OCI-LY1 (cell line): Measurements from ENCODE around the gene CHAT.

Source experiments
- H2AFZ ChIP-seq: fragments of 200-600 bp; sonication (generic), shearing (Covaris generic); 2 replicates; pipeline ENCODE4 v1.6.0; 2014; ENCODE audit warnings: antibody characterized with exemption, mild to moderate bottlenecking, low read length
- H3F3A ChIP-seq: fragments of 200-600 bp; sonication (generic), shearing (Covaris generic); 2 replicates; pipeline ENCODE4 v1.6.0; 2014; ENCODE audit warnings: mild to moderate bottlenecking, antibody characterized with exemption, low read length, moderate library complexity; ENCODE audit not compliant: insufficient read depth
- H3K27ac ChIP-seq: fragments of 200-600 bp; sonication (generic); 2 replicates; pipeline ENCODE4 v1.5.1; 2014; ENCODE audit warnings: low read length, mixed run types, mild to moderate bottlenecking, low read depth; ENCODE audit not compliant: poor library complexity, severe bottlenecking
- H3K27me3 ChIP-seq: fragments of 200-600 bp; sonication (generic); 2 replicates; pipeline ENCODE4 v1.6.0; 2014; ENCODE audit warnings: antibody characterized with exemption, mild to moderate bottlenecking, low read length, moderate library complexity; ENCODE audit not compliant: insufficient read depth
- H3K36me3 ChIP-seq: fragments of 200-600 bp; sonication (generic); 2 replicates; pipeline ENCODE4 v1.6.1; 2014; ENCODE audit warnings: mild to moderate bottlenecking, antibody characterized with exemption, low read length, moderate library complexity, mixed read lengths; ENCODE audit not compliant: insufficient read depth
- H3K4me1 ChIP-seq: fragments of 200-600 bp; sonication (generic); 2 replicates; pipeline ENCODE4 v1.5.1; 2014; ENCODE audit warnings: mild to moderate bottlenecking, low read length, moderate library complexity; ENCODE audit not compliant: insufficient read depth, severe bottlenecking
- H3K4me2 ChIP-seq: fragments of 200-600 bp; sonication (generic), shearing (Covaris generic); 2 replicates; pipeline ENCODE4 v1.6.1; 2014; ENCODE audit warnings: low read length
- H3K4me3 ChIP-seq: fragments of 200-600 bp; sonication (generic); 2 replicates; pipeline ENCODE4 v1.5.1; 2014; ENCODE audit warnings: low read length, low read depth, mild to moderate bottlenecking, mixed read lengths; ENCODE audit not compliant: poor library complexity, severe bottlenecking
- H3K79me2 ChIP-seq: fragments of 200-600 bp; shearing (Covaris generic); 2 replicates; pipeline ENCODE4 v1.6.1; 2016; ENCODE audit warnings: mixed run types, low read length, mixed read lengths; ENCODE audit not compliant: insufficient read depth
- H3K9ac ChIP-seq: fragments of 200-600 bp; sonication (generic), shearing (Covaris generic); 2 replicates; pipeline ENCODE4 v1.6.1; 2014; ENCODE audit warnings: mild to moderate bottlenecking, low read length, mixed read lengths
- H3K9me2 ChIP-seq: fragments of 200-600 bp; sonication (generic), shearing (Covaris generic); 2 replicates; pipeline ENCODE4 v1.6.1; 2014; ENCODE audit warnings: low read depth, mild to moderate bottlenecking, low read length, mixed read lengths
- H3K9me3 ChIP-seq: fragments of 200-600 bp; shearing (Covaris generic); 2 replicates; pipeline ENCODE4 v1.6.1; 2014; ENCODE audit warnings: low read length, mixed read lengths
- H4K20me1 ChIP-seq: fragments of 200-600 bp; sonication (generic), shearing (Covaris generic); 2 replicates; pipeline ENCODE4 v1.6.0; 2016; ENCODE audit warnings: mild to moderate bottlenecking, low read length; ENCODE audit not compliant: insufficient read depth
- EZH2 ChIP-seq: fragments of 200-600 bp; sonication (generic), shearing (Covaris generic); IDR thresholded peaks from 2 replicates; pipeline ENCODE4 v1.8.0; 2017; ENCODE audit warnings: borderline replicate concordance, mixed run types, mild to moderate bottlenecking, antibody characterized with exemption, low read length, moderate library complexity, mixed read lengths
- TF ChIP-seq, protein P1 (sequence below): fragments of 200-600 bp; sonication (generic), shearing (Covaris generic); IDR thresholded peaks from 2 replicates; pipeline ENCODE4 v1.5.1; 2017; ENCODE audit warnings: mild to moderate bottlenecking, antibody characterized with exemption, low read length, moderate library complexity, mixed read lengths

The CHAT gene

DNA sequence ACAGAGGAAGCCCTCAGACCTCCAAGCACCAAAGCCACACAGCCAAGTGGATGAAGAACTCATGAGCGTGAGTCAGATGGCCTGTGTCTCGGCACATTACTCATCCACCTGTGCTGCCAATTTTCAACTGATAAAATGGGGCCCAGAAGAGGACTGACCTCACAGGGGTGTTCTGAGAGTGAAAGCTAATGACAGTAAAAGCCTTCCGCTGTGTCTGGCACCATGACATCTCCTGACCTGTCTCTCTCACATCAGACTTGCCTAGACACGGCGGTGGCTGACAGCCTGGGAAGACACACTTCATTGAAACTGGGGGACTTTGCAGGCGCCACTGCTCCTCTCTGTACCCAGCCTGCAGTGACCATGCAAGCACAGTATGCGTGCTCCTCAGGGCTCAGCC lies 12.0 kb upstream of the CHAT start:
- H3K9ac ChIP-seq = no peak overlapping the region
- H3K79me2 ChIP-seq = no peaks in the 10 kb centered on the region
- TF ChIP-seq, protein P1, sequence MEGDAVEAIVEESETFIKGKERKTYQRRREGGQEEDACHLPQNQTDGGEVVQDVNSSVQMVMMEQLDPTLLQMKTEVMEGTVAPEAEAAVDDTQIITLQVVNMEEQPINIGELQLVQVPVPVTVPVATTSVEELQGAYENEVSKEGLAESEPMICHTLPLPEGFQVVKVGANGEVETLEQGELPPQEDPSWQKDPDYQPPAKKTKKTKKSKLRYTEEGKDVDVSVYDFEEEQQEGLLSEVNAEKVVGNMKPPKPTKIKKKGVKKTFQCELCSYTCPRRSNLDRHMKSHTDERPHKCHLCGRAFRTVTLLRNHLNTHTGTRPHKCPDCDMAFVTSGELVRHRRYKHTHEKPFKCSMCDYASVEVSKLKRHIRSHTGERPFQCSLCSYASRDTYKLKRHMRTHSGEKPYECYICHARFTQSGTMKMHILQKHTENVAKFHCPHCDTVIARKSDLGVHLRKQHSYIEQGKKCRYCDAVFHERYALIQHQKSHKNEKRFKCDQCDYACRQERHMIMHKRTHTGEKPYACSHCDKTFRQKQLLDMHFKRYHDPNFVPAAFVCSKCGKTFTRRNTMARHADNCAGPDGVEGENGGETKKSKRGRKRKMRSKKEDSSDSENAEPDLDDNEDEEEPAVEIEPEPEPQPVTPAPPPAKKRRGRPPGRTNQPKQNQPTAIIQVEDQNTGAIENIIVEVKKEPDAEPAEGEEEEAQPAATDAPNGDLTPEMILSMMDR = no peak
- TF ChIP-seq EZH2 = no peak
- no peak overlapping the region for H3K4me3 ChIP-seq
- H3K4me2 ChIP-seq = no peak overlapping the region
- no peaks in the 10 kb centered on the region for H3K9me3 ChIP-seq
- no peak overlapping the region for H2AFZ ChIP-seq
- H4K20me1 ChIP-seq = no peaks in the 10 kb centered on the region
- no peaks in the 10 kb centered on the region for H3F3A ChIP-seq
- H3K9me2 ChIP-seq = no peaks in the 10 kb centered on the region
- no peak overlapping the region for H3K27ac ChIP-seq
- no peaks in the 10 kb centered on the region for H3K36me3 ChIP-seq
- H3K4me1 ChIP-seq = no peaks in the 10 kb centered on the region
- H3K27me3 ChIP-seq = no peaks in the 10 kb centered on the region

DNA sequence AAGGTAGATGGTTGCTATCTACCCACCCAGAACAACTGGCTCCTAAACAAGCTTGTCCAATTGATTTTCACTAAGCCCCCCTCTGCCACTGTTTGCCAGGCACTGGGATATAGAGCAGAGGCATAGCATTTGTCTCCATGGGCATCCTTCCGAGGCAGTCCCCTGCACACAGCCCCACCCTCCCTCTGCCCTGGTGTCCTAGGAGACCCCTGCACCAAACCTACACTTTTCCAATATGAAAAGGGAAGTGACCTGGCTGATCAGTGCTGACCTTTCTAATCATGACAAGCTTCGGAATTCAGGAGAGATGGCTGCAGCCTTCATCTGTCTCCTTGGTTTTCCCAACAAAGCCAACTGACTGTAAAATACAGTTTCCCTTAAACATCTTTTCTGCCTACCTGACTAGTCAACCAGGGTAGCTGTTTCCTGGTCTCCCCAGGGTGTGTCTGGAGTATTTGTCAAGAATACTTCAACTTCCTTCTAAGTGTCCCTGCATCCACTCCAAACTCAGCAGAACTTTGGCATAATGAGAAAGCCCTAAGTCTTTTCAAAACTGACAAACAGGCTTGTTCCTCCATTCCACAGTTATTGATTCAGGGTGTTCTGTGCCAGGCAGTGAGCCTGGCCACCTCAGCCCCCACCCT lies 11.3 kb upstream of the CHAT start:
- no peaks in the 10 kb centered on the region for H3K4me1 ChIP-seq
- H3K4me2 ChIP-seq = no peak overlapping the region
- no peak overlapping the region for H2AFZ ChIP-seq
- H3K4me3 ChIP-seq = no peak overlapping the region
- no peaks in the 10 kb centered on the region for H3F3A ChIP-seq
- TF ChIP-seq EZH2 = no peak
- TF ChIP-seq, protein P1 = no peak
- no peaks in the 10 kb centered on the region for H4K20me1 ChIP-seq
- H3K36me3 ChIP-seq = no peaks in the 10 kb centered on the region
- H3K9me3 ChIP-seq = no peaks in the 10 kb centered on the region
- H3K27me3 ChIP-seq = no peaks in the 10 kb centered on the region
- H3K9me2 ChIP-seq = no peaks in the 10 kb centered on the region
- H3K9ac ChIP-seq = no peak overlapping the region
- H3K27ac ChIP-seq = no peak overlapping the region
- H3K79me2 ChIP-seq = no peaks in the 10 kb centered on the region

DNA sequence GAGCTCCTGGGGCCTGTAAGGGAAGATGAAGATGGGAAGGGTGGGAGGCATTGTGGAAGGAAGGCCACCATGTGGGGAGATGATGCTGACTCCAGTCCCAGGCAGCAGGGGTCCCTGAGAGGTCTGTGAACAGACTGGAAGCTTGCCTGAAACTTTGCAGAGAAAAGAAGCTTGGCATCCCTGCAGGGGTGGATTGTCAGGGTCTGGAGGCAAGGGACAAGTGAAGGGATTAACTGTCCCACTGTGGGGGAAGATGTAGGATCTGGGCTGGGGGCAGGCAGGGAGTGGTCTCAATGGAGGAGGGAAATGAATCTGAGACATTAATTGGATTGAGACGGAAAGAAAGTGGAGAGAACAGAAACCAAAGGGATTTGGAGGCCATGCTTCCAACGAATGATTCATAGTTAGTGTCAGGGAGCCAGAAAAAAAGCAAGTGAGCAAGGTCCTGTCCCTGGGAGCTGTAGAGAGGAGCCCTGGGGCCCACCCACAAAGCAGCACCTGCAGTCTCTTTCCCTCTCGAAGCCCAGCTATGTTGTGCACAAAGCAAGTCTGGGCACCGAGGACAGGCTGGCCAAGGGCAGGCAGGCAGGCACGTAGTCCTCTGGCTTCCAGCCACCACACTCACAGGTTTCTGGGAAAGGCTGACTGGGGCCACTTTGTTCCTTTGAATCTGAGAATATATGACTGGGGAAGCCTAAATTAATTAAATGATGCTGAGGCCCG lies 8.5 kb upstream of the CHAT start:
- H3K9ac ChIP-seq = no peak overlapping the region
- H2AFZ ChIP-seq = no peak overlapping the region
- no peaks in the 10 kb centered on the region for H3K27me3 ChIP-seq
- H3K79me2 ChIP-seq = no peaks in the 10 kb centered on the region
- no peaks in the 10 kb centered on the region for H3K9me3 ChIP-seq
- H3K27ac ChIP-seq = no peak overlapping the region
- H3K9me2 ChIP-seq = no peaks in the 10 kb centered on the region
- no peaks in the 10 kb centered on the region for H3K36me3 ChIP-seq
- no peaks in the 10 kb centered on the region for H3K4me1 ChIP-seq
- H3K4me3 ChIP-seq = no peak overlapping the region
- no peaks in the 10 kb centered on the region for H3F3A ChIP-seq
- TF ChIP-seq, protein P1 = no peak
- TF ChIP-seq EZH2 = no peak
- H4K20me1 ChIP-seq = no peaks in the 10 kb centered on the region
- H3K4me2 ChIP-seq = no peak overlapping the region
